Omental fat pad (tissue), 4 donors: Measurements from ENCODE around the gene HIPK1. TPM values are rescaled to one million over a fixed set of nuclear protein-coding genes. Genes with fewer than 3 reads are reported as not detected.

ENCODE experiments used
- ATAC-seq: fragments of 150-250 bp; one replicate; pipeline ENCODE4 v1.9.1; 2016; ENCODE audit warnings: mild to moderate bottlenecking, moderate library complexity; ENCODE audit not compliant: low FRiP score
- DNase-seq: peaks from one replicate; pipeline ENCODE4 v3.0.0-alpha.2; 2019; ENCODE audit warnings: low spot score
- CTCF ChIP-seq, 3 donors: fragments of 450-650 bp; IDR thresholded peaks; one replicate each; pipeline ENCODE4 v1.5.1; 2016 to 2017; ENCODE audit warnings: antibody characterized with exemption in 3 of 3, mild to moderate bottlenecking in 3 of 3, moderate library complexity in 2 of 3
- total RNA-seq, 4 donors: library from RNA; depleted of rRNA; stranded (reverse); fragments of >200 nt; gene quantifications; one replicate each; pipeline ENCODE4 v1.1.0, GENCODE V29; 2016

HIPK1 gene
- total RNA-seq, 4 donors from 2014 or later = 49.6 to 64.6 (median 57.7) TPM

- ATAC-seq (no peak), DNase-seq (no peak)
- no peak for TF ChIP-seq CTCF (IDR thresholded peaks at IDR 0.05)
Measured at GRCh38 chr1:114023377-114023776, 94.3 kb downstream of the HIPK1 start.

- DNase-seq (no peak), ATAC-seq (no peak)
- TF ChIP-seq CTCF (IDR thresholded peaks at IDR 0.05) = no peak
Measured at GRCh38 chr1:114024049-114024448, 94.9 kb downstream of the HIPK1 start.

- no peak for TF ChIP-seq CTCF (IDR thresholded peaks at IDR 0.05)
- DNase-seq (no peak), ATAC-seq (no peak)
Measured at GRCh38 chr1:114025609-114026401, 96.7 kb downstream of the HIPK1 start.

GRCh38 chr1:114026797-114027196 is 97.7 kb downstream of the HIPK1 start:
- no peak for DNase-seq
- ATAC-seq = no peak

More at GRCh38 chr1:114026797-114027196, 97.7 kb downstream of the HIPK1 start:
- no peak for TF ChIP-seq CTCF (IDR thresholded peaks at IDR 0.05)

Other genes starting within 250 kb of the HIPK1 start
- 10 to 100 TPM; 20.5 to 35.6 (median 26.0) TPM for gene PHTF1, start 169.8 kb upstream of the HIPK1 start, total RNA-seq
- gene RSBN1, start 116.8 kb upstream of the HIPK1 start, total RNA-seq = 10 to 100 TPM; 13.3 to 24.6 (median 17.5) TPM
- gene PTPN22, start 57.6 kb upstream of the HIPK1 start, total RNA-seq = 1 to 10 TPM; 2.8 to 6.8 (median 3.2) TPM
- gene BCL2L15, start 41.7 kb upstream of the HIPK1 start, total RNA-seq = under 1 TPM; 0.19 to 0.63 (median 0.37) TPM
- 10 to 100 TPM in 3 of 4 donors, 1 to 10 TPM in 1; 9.3 to 17.2 (median 15.6) TPM for gene AP4B1, start 24.5 kb upstream of the HIPK1 start, total RNA-seq
- 1 to 10 TPM; 2.8 to 5.6 (median 4.5) TPM for gene DCLRE1B, start 24.0 kb upstream of the HIPK1 start, total RNA-seq
- gene OLFML3, start 50.1 kb downstream of the HIPK1 start, total RNA-seq = 100 to 1,000 TPM in 2 of 4 donors, 10 to 100 TPM in 2; 54.4 to 173 (median 90.6) TPM
- gene SYT6, start 224.5 kb downstream of the HIPK1 start, total RNA-seq = under 1 TPM in 1 of 4 donors, not detected in 3; 0.84 TPM